ENCODE data around the gene CXCR5.

CXCR5 gene

GRCh38 chr11:118883368-118884071, at the start of gene CXCR5:
Gene CXCR5, plus strand, starts transcription at chr11:118883892. Its CDS starts 50 bp downstream, at chr11:118883942.
- Histone ChIP-seq H3K27ac (peak within 1 kb of the TSS; percentile 92 to 94), H3K4me1 (peaks cover 5 to 62% (median 19%) of the 10 kb centered on the region in 4 donors), H3K36me3 (no peaks in the 10 kb centered on the region), H3K4me3 (no peak within 1 kb of the TSS), H3K9me3 (no peaks in the 10 kb centered on the region), H3K27me3 (no peaks in the 10 kb centered on the region)
- intact Hi-C loops (cut with DNase I; ENCODE audit: low total_unique reads): no loop called here
- DNase-seq: no peak
- TF ChIP-seq, protein P1, sequence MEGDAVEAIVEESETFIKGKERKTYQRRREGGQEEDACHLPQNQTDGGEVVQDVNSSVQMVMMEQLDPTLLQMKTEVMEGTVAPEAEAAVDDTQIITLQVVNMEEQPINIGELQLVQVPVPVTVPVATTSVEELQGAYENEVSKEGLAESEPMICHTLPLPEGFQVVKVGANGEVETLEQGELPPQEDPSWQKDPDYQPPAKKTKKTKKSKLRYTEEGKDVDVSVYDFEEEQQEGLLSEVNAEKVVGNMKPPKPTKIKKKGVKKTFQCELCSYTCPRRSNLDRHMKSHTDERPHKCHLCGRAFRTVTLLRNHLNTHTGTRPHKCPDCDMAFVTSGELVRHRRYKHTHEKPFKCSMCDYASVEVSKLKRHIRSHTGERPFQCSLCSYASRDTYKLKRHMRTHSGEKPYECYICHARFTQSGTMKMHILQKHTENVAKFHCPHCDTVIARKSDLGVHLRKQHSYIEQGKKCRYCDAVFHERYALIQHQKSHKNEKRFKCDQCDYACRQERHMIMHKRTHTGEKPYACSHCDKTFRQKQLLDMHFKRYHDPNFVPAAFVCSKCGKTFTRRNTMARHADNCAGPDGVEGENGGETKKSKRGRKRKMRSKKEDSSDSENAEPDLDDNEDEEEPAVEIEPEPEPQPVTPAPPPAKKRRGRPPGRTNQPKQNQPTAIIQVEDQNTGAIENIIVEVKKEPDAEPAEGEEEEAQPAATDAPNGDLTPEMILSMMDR (IDR thresholded peaks at IDR 0.05): peak in 1 of 2 experiments; percentile 9

DNA sequence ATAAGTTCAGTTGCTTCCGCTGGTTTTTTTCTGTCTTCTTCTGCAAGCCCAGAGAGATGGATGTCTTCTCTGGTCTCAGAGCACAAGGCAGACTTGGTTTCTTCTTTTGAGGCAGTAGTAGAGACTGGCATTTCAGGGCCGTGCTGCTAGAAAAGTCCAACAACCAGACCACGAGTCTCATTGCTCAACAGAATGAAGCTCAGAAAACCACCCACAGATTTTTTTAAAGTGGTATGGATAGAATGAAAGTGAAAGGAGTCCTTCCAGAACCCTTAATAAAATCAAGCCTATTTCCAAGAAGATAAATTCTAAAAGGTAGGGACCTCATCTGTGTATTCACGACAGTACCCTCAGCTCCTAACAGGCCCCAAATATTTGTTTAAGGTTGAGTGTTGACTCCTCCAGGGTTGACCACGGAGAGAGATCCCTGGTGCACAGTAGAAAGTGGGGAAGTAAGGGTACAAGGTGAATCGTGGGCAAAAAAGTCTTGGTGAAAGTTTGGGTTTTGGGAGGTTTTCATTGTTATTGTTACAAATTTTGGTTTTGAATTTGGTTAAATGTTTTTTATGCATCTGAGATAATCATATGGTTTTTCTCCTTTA, 49.2 kb upstream of the CXCR5 start:
- DNase-seq: no peak
- Histone ChIP-seq H3K4me3 (no peak overlapping the region), H3K27ac (no peak overlapping the region), H3K4me1 (peaks cover 0 to 9% (median 0%) of the 10 kb centered on the region in 4 donors), H3K9me3 (no peaks in the 10 kb centered on the region), H3K36me3 (no peaks in the 10 kb centered on the region), H3K27me3 (no peaks in the 10 kb centered on the region)
- TF ChIP-seq, protein P1 (IDR thresholded peaks at IDR 0.05): no peak
- intact Hi-C loops (cut with DNase I; ENCODE audit: low total_unique reads): no loop called here

DNA sequence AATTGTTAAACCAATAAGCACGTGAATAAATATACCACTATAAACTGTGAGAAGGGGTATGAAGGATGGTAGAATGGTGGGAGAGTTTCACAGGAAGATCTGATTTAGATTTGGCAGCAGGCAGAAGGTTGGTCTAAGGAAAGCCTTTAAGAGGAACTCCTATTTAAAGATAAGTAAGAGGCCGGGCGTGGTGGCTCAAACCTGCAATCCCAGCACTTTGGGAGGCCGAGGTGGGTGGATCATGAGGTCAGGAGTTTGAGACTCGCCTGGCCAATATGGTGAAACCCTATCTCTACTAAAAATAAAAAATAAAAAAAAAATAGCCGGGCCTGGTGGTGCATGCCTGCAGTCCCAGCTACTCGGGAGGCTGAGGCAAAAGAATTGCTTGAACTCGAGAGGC, 45.8 kb upstream of the CXCR5 start:
- Histone ChIP-seq H3K4me3 (no peak overlapping the region), H3K36me3 (no peaks in the 10 kb centered on the region), H3K27me3 (no peaks in the 10 kb centered on the region), H3K4me1 (peaks cover 0 to 32% (median 2%) of the 10 kb centered on the region in 4 donors), H3K9me3 (no peaks in the 10 kb centered on the region), H3K27ac (no peak overlapping the region)
- DNase-seq: no peak
- TF ChIP-seq, protein P1 (IDR thresholded peaks at IDR 0.05): no peak
- intact Hi-C loops (cut with DNase I; ENCODE audit: low total_unique reads): no loop called here

DNA sequence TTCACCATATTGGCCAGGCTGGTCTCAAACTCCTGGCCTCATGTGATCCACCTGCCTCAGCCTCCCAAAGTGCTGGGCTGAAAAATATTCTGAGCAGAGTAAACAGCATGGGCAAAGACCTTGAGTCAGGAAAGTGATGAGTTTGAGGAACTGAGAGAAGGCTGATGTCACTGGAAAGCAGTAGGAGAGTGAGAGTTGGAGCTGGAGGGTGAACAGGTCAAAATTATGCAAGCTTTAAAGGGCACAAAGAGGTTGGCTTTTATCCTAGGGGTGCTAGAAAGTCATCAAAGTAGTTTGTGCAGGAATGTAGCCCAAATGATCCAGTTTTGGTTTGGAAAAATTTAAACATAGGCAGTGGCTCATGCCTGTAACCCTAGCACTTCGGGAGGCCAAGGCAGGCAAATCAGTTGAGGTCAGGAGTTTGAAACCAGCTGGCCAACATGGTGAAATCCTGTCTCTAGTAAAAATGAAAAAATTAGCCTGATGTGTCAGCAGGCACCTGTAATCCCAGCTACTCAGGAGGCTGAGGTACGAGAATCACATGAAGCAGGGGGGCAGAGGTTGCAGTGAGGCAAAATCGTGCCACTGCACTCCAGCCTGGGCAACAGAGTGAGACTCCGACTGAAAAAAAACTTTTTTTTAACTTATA, 44.7 kb upstream of the CXCR5 start:
- H3K4me1 ChIP-seq: peaks cover 0 to 34% (median 2%) of the 10 kb centered on the region in 4 donors
- no peaks in the 10 kb centered on the region for H3K9me3 ChIP-seq
- no peak overlapping the region for H3K4me3 ChIP-seq
- intact Hi-C loops (cut with DNase I; ENCODE audit: low total_unique reads): no loop called here
- DNase-seq: no peak
- TF ChIP-seq, protein P1 (IDR thresholded peaks at IDR 0.05): no peak
- H3K27ac ChIP-seq: peak overlapping the region in 1 of 2 donors; percentile 31
- no peaks in the 10 kb centered on the region for H3K36me3 ChIP-seq
- no peaks in the 10 kb centered on the region for H3K27me3 ChIP-seq

DNA sequence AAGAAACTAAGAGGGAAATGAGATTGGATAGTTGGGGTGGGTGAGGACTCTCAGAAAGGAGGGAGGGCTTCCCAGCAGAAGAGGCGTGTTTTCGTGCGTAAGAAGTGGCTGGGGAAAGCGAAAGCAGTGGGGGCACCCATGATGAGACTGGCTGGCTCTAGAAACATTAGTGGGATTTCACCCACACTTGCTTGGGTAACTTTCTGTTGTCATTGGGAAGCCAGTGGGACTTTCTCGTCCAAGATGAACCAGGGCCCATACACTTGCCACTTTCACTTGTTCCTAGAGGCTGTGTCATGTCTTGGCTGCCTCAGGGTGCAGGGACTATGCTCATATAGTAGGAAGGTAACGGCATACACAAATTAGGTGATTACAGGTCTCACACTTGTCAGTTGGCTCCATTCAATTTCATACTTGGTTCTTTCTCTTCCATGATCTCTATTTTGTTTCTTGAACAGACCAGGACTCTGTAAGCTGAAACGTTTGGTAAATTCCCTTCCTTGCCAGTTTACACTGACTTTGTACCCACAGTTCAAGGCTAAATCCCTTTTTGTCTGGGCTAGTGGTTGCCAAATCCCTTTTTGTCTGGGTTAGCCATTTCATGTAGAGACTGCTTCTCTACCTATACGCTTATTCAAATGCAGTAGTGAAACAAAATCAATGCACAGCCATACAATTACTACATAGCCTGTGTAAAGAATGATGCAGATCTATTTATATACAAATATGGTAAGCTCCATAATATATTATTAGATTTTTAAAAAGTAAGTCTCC, 42.0 kb upstream of the CXCR5 start:
- TF ChIP-seq, protein P1 (IDR thresholded peaks at IDR 0.05): no peak
- no peak for DNase-seq
- Histone ChIP-seq H3K36me3 (no peaks in the 10 kb centered on the region), H3K4me3 (no peak overlapping the region), H3K27me3 (no peaks in the 10 kb centered on the region), H3K4me1 (peaks cover 0 to 34% (median 2%) of the 10 kb centered on the region in 4 donors), H3K27ac (peak overlapping the region in 1 of 2 donors; percentile 24), H3K9me3 (no peaks in the 10 kb centered on the region)
- intact Hi-C loops (cut with DNase I; ENCODE audit: low total_unique reads): no loop called here

All from tibial artery (tissue), 4 donors.